GM12873 (cell line): ENCODE results near the gene SNAPC3.

Experiments used
- CTCF ChIP-seq: IDR thresholded peaks from 2 replicates; pipeline ENCODE4 v1.5.1; 2012; ENCODE audit warnings: low read depth, mild to moderate bottlenecking, moderate library complexity, low read length, control low read depth; ENCODE audit not compliant: insufficient read depth; ENCODE audit errors: missing control alignments

SNAPC3 gene

GRCh38 chr9:15501803-15502202 lies 79.1 kb downstream of the SNAPC3 start:
- TF ChIP-seq CTCF, result no peak

GRCh38 chr9:15505921-15506320 lies 83.2 kb downstream of the SNAPC3 start:
- TF ChIP-seq CTCF, result peak; percentile 27

GRCh38 chr9:15509931-15510788 lies 87.5 kb downstream of the SNAPC3 start:
- no peak for TF ChIP-seq CTCF

- no peak for TF ChIP-seq CTCF
Measured at GRCh38 chr9:15510789-15511575, 88.3 kb downstream of the SNAPC3 start, which contains the start of gene PSIP1. TSS of gene PSIP1 (minus strand) at chr9:15510970. CDS start at chr9:15510188, 782 bp downstream.
